Suppressor macrophage (primary cell): ENCODE results near the gene ANKRD34A.

Source experiments
- DNase-seq, 4 experiments: peaks; one replicate each; pipeline ENCODE4 v3.0.0-alpha.2; 2020 to 2022

ANKRD34A gene

GRCh38 chr1:145965119-145965744, 857 bp upstream of the ANKRD34A start:
- no peak for DNase-seq

- DNase-seq = no peak
These were observed 933 bp downstream of the ANKRD34A start for GRCh38 chr1:145963265-145964019.

GRCh38 chr1:145962157-145963102, 1.9 kb downstream of the ANKRD34A start:
- peak in 1 of 4 experiments; percentile 31 for DNase-seq

GRCh38 chr1:145961425-145962156, 2.8 kb downstream of the ANKRD34A start:
- peak in 3 of 4 experiments; percentile 33 to 64 (median 47) for DNase-seq

- DNase-seq = no peak
These were observed 3.3 kb downstream of the ANKRD34A start for GRCh38 chr1:145961109-145961424.

GRCh38 chr1:145960468-145961108, 3.8 kb downstream of the ANKRD34A start:
- peak; percentile 42 to 80 (median 65) for DNase-seq

- no peak for DNase-seq
These were observed 4.4 kb downstream of the ANKRD34A start for GRCh38 chr1:145959957-145960467.

- DNase-seq = no peak
These were observed 5.0 kb downstream of the ANKRD34A start for GRCh38 chr1:145959333-145959732.

GRCh38 chr1:145958734-145959133, 5.6 kb downstream of the ANKRD34A start:
- no peak for DNase-seq

GRCh38 chr1:145957443-145958319, 6.7 kb downstream of the ANKRD34A start, which contains the start of gene LIX1L:
Gene LIX1L, minus strand, starts transcription at chr1:145958017. Its CDS starts 90 bp downstream, at chr1:145957927.
- DNase-seq = peak; percentile 97 to 98 (median 98)

- no peak for DNase-seq
These were observed 7.5 kb downstream of the ANKRD34A start for GRCh38 chr1:145956781-145957442.

- no peak for DNase-seq
These were observed 8.0 kb downstream of the ANKRD34A start for GRCh38 chr1:145956361-145956760.

- DNase-seq = no peak
These were observed 8.9 kb downstream of the ANKRD34A start for GRCh38 chr1:145955436-145955835.

- no peak for DNase-seq
These were observed 10.5 kb downstream of the ANKRD34A start for GRCh38 chr1:145953861-145954260.

GRCh38 chr1:145952903-145953302, 11.5 kb downstream of the ANKRD34A start:
- DNase-seq = no peak

- no peak for DNase-seq
These were observed 12.8 kb downstream of the ANKRD34A start for GRCh38 chr1:145951526-145951925.

GRCh38 chr1:145949219-145949618, 15.2 kb downstream of the ANKRD34A start:
- DNase-seq = no peak

GRCh38 chr1:145947551-145947950, 16.8 kb downstream of the ANKRD34A start:
- no peak for DNase-seq

GRCh38 chr1:145946477-145946986, 17.8 kb downstream of the ANKRD34A start:
- DNase-seq = no peak

- DNase-seq = no peak
These were observed 19.8 kb downstream of the ANKRD34A start for GRCh38 chr1:145944532-145944931.
